Amniotic stem cell (primary cell): Measurements from ENCODE around the gene ANO6.

Experiments
- DNase-seq: peaks from one replicate; lab custom pipeline; 2025; lab: John Stamatoyannopoulos, UW

Gene ANO6

GRCh38 chr12:45458854-45459807 is 243.2 kb downstream of the ANO6 start:
- DNase-seq, result no peak

- DNase-seq, result no peak
These were observed 246.6 kb downstream of the ANO6 start for GRCh38 chr12:45462506-45462905.

- DNase-seq, result no peak
These were observed 248.8 kb downstream of the ANO6 start for GRCh38 chr12:45464699-45465098.

- no peak for DNase-seq
These were observed 253.1 kb downstream of the ANO6 start for GRCh38 chr12:45468751-45469615.

GRCh38 chr12:45469902-45470301 is 254.0 kb downstream of the ANO6 start:
- DNase-seq, result no peak

GRCh38 chr12:45473636-45474035 is 257.7 kb downstream of the ANO6 start:
- no peak for DNase-seq

- no peak for DNase-seq
These were observed 259.7 kb downstream of the ANO6 start for GRCh38 chr12:45475594-45475993.

- no peak for DNase-seq
These were observed 261.6 kb downstream of the ANO6 start for GRCh38 chr12:45477526-45477925.

GRCh38 chr12:45478931-45479330 is 263.0 kb downstream of the ANO6 start:
- no peak for DNase-seq

GRCh38 chr12:45481746-45482145 is 265.9 kb downstream of the ANO6 start:
- DNase-seq, result no peak

GRCh38 chr12:45483571-45483970 is 267.7 kb downstream of the ANO6 start:
- no peak for DNase-seq
